GM19351 (cell line): ENCODE measurements around the gene ANKDD1A.

ENCODE experiments used
- ATAC-seq: cut with Tn5 transposase; IDR thresholded peaks from one replicate; pipeline ENCODE4 v1.9.1; 2021; ENCODE audit warnings: mild to moderate bottlenecking, moderate library complexity; ENCODE audit not compliant: unreplicated experiment

The ANKDD1A gene

GRCh38 chr15:64959128-64959527, 47.4 kb downstream of the ANKDD1A start:
- no peak for ATAC-seq

- no peak for ATAC-seq
These were observed 48.5 kb downstream of the ANKDD1A start for GRCh38 chr15:64960153-64960552.

- no peak for ATAC-seq
These were observed 49.3 kb downstream of the ANKDD1A start for GRCh38 chr15:64961013-64961412.

GRCh38 chr15:64969401-64969800, 57.7 kb downstream of the ANKDD1A start:
- no peak for ATAC-seq

- no peak for ATAC-seq
These were observed 59.0 kb downstream of the ANKDD1A start for GRCh38 chr15:64970698-64971097.

- ATAC-seq = no peak
These were observed 63.7 kb downstream of the ANKDD1A start for GRCh38 chr15:64975390-64975789.

GRCh38 chr15:64979252-64979710, 67.6 kb downstream of the ANKDD1A start:
- ATAC-seq = no peak

- ATAC-seq = no peak
These were observed 70.2 kb downstream of the ANKDD1A start for GRCh38 chr15:64981812-64982431.

GRCh38 chr15:64982472-64982871, 70.8 kb downstream of the ANKDD1A start:
- ATAC-seq = no peak

GRCh38 chr15:64985366-64986033, 73.8 kb downstream of the ANKDD1A start:
- no peak for ATAC-seq

- no peak for ATAC-seq
These were observed 75.4 kb downstream of the ANKDD1A start for GRCh38 chr15:64987136-64987535.

- peak; percentile 93 for ATAC-seq
These were observed 77.9 kb downstream of the ANKDD1A start, which contains the start of gene SPG21 for GRCh38 chr15:64989416-64990167. TSS of gene SPG21 (minus strand) at chr15:64989914. CDS start at chr15:64983569, 6,345 bp downstream.

- ATAC-seq = no peak
These were observed 78.4 kb downstream of the ANKDD1A start for GRCh38 chr15:64990168-64990470.

- ATAC-seq = no peak
These were observed 79.9 kb downstream of the ANKDD1A start for GRCh38 chr15:64991536-64992135.

- no peak for ATAC-seq
These were observed 81.6 kb downstream of the ANKDD1A start for GRCh38 chr15:64993290-64993689.

GRCh38 chr15:64997066-64997465, 85.4 kb downstream of the ANKDD1A start:
- ATAC-seq = no peak

GRCh38 chr15:64997745-64998375, 86.2 kb downstream of the ANKDD1A start:
- no peak for ATAC-seq

- no peak for ATAC-seq
These were observed 93.3 kb downstream of the ANKDD1A start for GRCh38 chr15:65004993-65005392.

GRCh38 chr15:65006876-65007275, 95.2 kb downstream of the ANKDD1A start:
- no peak for ATAC-seq
